ENCODE measurements around the gene C12orf76. TPM values are rescaled to one million over a fixed set of nuclear protein-coding genes. Genes with fewer than 3 reads are reported as not detected.

C12orf76 gene
- total and polyA plus RNA-seq, 2 of the 13 experiments (the other 11 are each of a cell fraction or from before 2014, with no cell fraction given) = 15.8 to 38.4 TPM

DNA sequence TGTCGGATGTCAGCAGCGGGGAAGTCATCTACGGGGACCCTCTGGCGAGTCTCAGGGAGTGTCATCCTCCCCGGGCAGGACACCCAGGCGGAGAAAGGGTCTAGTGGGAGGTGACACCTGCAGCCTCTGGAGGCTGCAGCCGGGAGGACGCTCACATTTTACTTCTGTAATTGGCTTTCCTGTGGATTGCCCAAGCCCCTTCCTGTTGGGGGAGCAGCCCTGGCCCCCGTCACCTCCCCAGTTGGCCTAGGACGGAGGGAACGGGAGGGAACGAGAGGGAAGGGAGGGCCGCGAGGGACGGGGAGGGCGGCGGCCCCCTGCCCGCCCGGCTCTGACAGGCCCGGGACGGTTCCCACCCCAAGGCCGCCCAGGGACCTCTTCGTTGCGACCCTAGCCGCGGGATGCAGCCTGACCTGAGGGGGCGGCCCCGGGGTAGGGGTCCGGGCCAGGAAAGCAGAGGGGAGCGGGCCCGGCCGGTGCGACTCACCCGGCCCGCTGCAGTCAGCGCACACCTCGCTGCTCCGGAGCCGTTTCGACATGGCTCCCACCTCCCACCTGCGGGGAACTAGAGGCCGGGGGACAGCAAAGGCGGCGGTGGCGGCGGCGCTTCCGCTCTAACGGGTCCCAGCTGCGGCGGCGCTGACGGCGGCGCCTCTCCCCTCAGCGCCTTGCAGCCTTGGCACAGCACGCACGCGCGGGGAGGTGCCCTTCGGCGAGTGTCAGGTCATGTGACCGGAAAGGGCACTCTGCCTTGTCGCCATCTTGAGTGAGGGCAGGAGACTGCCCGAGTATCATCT lies 52.4 kb downstream of the C12orf76 start, which contains the start of gene GIT2 (continued):
- TF ChIP-seq MTA3 (CRISPR knock-in tag; IDR thresholded peaks at IDR 0.05) = no peak
- peak; percentile 64; the same call in 1 of the 2 replicates for TF ChIP-seq ZNF350 (CRISPR knock-in tag; IDR thresholded peaks at IDR 0.05; ENCODE audit: borderline replicate concordance, low read depth)
- TF ChIP-seq ZNF30 (CRISPR knock-in tag; IDR thresholded peaks at IDR 0.05) = 0 out of 2 replicates have a peak, but pooled peaks have one; percentile 77
- no peak for TF ChIP-seq TEAD2 (CRISPR knock-in tag; IDR thresholded peaks at IDR 0.05)
- TF ChIP-seq TBP (CRISPR knock-in tag; IDR thresholded peaks at IDR 0.05) = no peak
- TF ChIP-seq, protein P1, sequence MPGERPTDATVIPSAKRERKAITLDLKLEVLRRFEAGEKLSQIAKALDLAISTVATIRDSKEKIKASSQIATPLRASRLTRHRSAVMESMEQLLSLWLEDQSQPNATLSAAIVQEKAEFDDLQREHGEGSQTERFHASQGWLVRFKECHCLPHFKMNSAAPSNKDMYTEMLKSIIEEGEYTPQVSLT (CRISPR knock-in tag; IDR thresholded peaks at IDR 0.05; ENCODE audit: borderline replicate concordance, low read depth) = no peak
- peak; percentile 41; the same call in 1 of the 2 replicates for TF ChIP-seq ZNF547 (CRISPR knock-in tag; IDR thresholded peaks at IDR 0.05)
- TF ChIP-seq ZNF639 (CRISPR knock-in tag; conservative IDR thresholded peaks at IDR 0.05) = peak; percentile 48; the same call in 1 of the 2 replicates
- TF ChIP-seq ZNF672 (CRISPR knock-in tag; IDR thresholded peaks at IDR 0.05) = no peak
- no peak for TF ChIP-seq HNRNPUL1 (IDR thresholded peaks at IDR 0.05; ENCODE audit: low read depth, low read length)
- TF ChIP-seq RORA (CRISPR knock-in tag; IDR thresholded peaks at IDR 0.05) = no peak
- peak; percentile 48; the same call in 1 of the 2 replicates for TF ChIP-seq ZMYM2 (CRISPR knock-in tag; IDR thresholded peaks at IDR 0.05)
- no peak for TF ChIP-seq IKZF1 (IDR thresholded peaks at IDR 0.05)
- no peak; the same call in 1 of the 2 replicates for TF ChIP-seq MTF2 (CRISPR knock-in tag; IDR thresholded peaks at IDR 0.05; ENCODE audit: borderline replicate concordance)
- 0 out of 2 replicates have a peak, but pooled peaks have one; percentile 34 for TF ChIP-seq GMEB2 (CRISPR knock-in tag; IDR thresholded peaks at IDR 0.05; ENCODE audit: low read depth)
- peak; percentile 72 for TF ChIP-seq ZNF883 (CRISPR knock-in tag; IDR thresholded peaks at IDR 0.05; ENCODE audit: not compliant biosample characterization)
- 0 out of 2 replicates have a peak, but pooled peaks have one; percentile 45 for TF ChIP-seq ZNF274 (CRISPR knock-in tag; IDR thresholded peaks at IDR 0.05)
- no peak for TF ChIP-seq ZNF326 (CRISPR knock-in tag; IDR thresholded peaks at IDR 0.05; ENCODE audit: borderline replicate concordance)
- TF ChIP-seq SP140L (CRISPR knock-in tag; IDR thresholded peaks at IDR 0.05; ENCODE audit: borderline replicate concordance) = no peak
- no peak for TF ChIP-seq MLLT10 (CRISPR knock-in tag; IDR thresholded peaks at IDR 0.05)
- 0 out of 2 replicates have a peak, but pooled peaks have one; percentile 62 for TF ChIP-seq ZNF451 (CRISPR knock-in tag; IDR thresholded peaks at IDR 0.05)
- TF ChIP-seq SNAPC5 (CRISPR knock-in tag; IDR thresholded peaks at IDR 0.05; ENCODE audit: borderline replicate concordance) = no peak
- peak; percentile 87; the same call in 1 of the 2 replicates for TF ChIP-seq SAFB2 (CRISPR knock-in tag; IDR thresholded peaks at IDR 0.05; ENCODE audit: borderline replicate concordance, low read depth)
- TF ChIP-seq MEIS2 (CRISPR knock-in tag; IDR thresholded peaks at IDR 0.05) = peak; percentile 27; the same call in 1 of the 2 replicates
- TF ChIP-seq ZNF256 (CRISPR knock-in tag; conservative IDR thresholded peaks at IDR 0.05) = no peak
- TF ChIP-seq, protein P2, sequence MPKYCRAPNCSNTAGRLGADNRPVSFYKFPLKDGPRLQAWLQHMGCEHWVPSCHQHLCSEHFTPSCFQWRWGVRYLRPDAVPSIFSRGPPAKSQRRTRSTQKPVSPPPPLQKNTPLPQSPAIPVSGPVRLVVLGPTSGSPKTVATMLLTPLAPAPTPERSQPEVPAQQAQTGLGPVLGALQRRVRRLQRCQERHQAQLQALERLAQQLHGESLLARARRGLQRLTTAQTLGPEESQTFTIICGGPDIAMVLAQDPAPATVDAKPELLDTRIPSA (CRISPR knock-in tag; IDR thresholded peaks at IDR 0.05; ENCODE audit: borderline replicate concordance) = 0 out of 2 replicates have a peak, but pooled peaks have one; percentile 0

Measured in HepG2 (cell line).